ENCODE data around the gene DLL1.

- TF ChIP-seq CTCF (IDR thresholded peaks at IDR 0.05) (no peak), POLR2A (IDR thresholded peaks at IDR 0.05) (no peak)
Measured at GRCh38 chr6:170308761-170309160, 17.9 kb upstream of the DLL1 start.

Data from breast epithelium (tissue), 3 donors.